ENCODE measurements around the gene NBEAL1.
"Not testable (repeated sequence)": the region's sequence is repeated elsewhere in the genome, so short reads cannot be mapped to it uniquely, and the experiment has no call there.

NBEAL1 gene

GRCh38 chr2:203238292-203238703 lies 223.6 kb downstream of the NBEAL1 start:
- no peak for DNase-seq

DNA sequence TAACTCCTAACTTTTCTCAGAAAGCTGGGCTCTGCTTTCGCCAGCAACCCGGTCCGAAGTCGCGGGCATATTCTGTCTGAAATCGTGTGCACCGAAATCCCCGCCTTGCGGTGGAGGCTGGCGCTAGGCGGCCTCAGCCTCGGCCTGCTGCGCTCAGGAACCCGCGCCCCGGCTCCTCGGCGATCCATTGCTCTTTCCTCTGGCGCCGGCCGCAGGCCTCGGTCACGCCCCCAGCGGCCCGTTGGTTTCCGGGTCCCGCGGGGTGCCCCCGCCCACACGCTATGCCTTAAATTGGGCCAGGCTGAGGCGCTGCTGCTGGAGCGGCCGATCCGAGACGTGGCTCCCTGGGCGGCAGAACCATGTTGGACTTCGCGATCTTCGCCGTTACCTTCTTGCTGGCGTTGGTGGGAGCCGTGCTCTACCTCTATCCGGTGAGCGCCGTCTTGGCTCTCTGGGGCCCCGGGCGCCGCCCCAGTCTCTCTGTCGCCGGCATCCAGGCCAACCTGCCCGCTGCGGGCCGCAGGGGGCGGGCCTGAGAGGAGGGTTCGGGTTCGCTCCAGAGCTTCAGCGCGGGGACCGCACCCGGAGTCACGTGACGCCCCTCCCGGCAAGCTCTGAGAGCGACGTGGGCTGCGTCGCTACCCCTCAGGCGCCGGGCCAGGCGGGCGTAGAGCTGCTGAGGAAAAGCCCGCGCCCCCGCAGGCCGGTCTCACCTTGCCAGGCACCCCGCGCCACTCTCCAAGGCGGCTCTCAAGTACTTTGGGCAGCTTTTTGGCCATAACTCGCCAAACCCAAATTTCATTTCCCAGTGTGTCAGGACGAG lies 224.2 kb downstream of the NBEAL1 start, which contains the start of gene CYP20A1:
Gene CYP20A1 (plus strand): TSS at position 315 of the 823 bp plus-strand sequence. CDS start 45 bp downstream, at position 360.
- DNase-seq = peak; percentile 97

- no peak for DNase-seq
Measured at GRCh38 chr2:203240491-203240890, 225.8 kb downstream of the NBEAL1 start.

- no peak for DNase-seq
Measured at GRCh38 chr2:203242518-203242917, 227.8 kb downstream of the NBEAL1 start.

GRCh38 chr2:203246646-203247045 lies 232.0 kb downstream of the NBEAL1 start:
- DNase-seq = no peak

DNA sequence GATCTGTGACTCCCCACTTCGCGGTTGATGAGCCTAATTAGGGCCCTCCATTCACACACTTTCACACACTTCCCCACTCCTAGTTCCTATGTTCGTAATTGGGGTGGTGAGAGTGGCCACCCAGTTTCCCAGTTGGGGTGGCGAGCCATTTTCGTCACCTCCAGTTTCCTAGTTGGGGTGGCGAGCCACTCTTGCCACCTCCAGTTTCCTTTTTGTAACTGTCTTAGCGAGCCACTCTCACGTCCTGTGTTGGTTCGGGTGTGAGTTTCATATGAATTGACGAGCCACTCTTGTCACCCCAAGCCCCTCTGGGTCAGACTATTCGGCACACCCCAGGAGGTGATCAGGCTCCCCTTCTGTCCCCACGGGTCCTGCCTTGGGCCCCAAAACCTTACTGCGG lies 238.1 kb downstream of the NBEAL1 start:
- DNase-seq = no peak

- DNase-seq = not testable (repeated sequence)
Measured at GRCh38 chr2:203253422-203254095, 238.9 kb downstream of the NBEAL1 start.

- DNase-seq = no peak
Measured at GRCh38 chr2:203261326-203262159, 246.9 kb downstream of the NBEAL1 start.

Measured in fibroblast of skin of right quadriceps (primary cell).